B cell (primary cell): ENCODE measurements around the gene PTPRM. TPM values are rescaled to one million over a fixed set of nuclear protein-coding genes. Genes with fewer than 3 reads are reported as not detected.

Source experiments
- ATAC-seq: fragments of 200-7000 bp; cut with Tn5 transposase; one replicate; pipeline ENCODE4 v1.10.0; 2021; ENCODE audit warnings: low read depth, mild to moderate bottlenecking, moderate number of reproducible peaks, moderate library complexity
- CTCF ChIA-PET: fragments of 350-600 bp; sonication (Branson Sonifier 250); formaldehyde crosslinking; loops from one replicate; lab custom pipeline; 2021; ENCODE audit warnings: antibody characterized with exemption, inconsistent platforms; lab: Charles Lee
- POLR2A ChIA-PET: fragments of 350-600 bp; sonication (Branson Sonifier 250); formaldehyde crosslinking; loops from one replicate; lab custom pipeline; 2021; ENCODE audit warnings: antibody characterized with exemption; lab: Charles Lee
- DNase-seq: peaks from one replicate; pipeline ENCODE4 v3.0.0; 2013
- H2AFZ ChIP-seq: 2 replicates; pipeline ENCODE4 v1.6.1; 2012; ENCODE audit warnings: mild to moderate bottlenecking, low read depth, low read length; ENCODE audit not compliant: insufficient read depth, poor library complexity, severe bottlenecking
- H3K27ac ChIP-seq, 2 donors: 1 replicate in 1 of 2; 2 replicates in 1 of 2; pipeline ENCODE4 v1.5.1; 2012 to 2013; ENCODE audit warnings: low read length in 2 of 2, mild to moderate bottlenecking in 2 of 2, moderate library complexity in 1 of 2
- H3K27me3 ChIP-seq, 4 experiments: fragments of 200-600 bp in 1 of 4; sonication (generic) in 1 of 4; replicated peaks in 1 of 4; 1 replicate in 2 of 4; 2 replicates in 2 of 4; pipeline versions ENCODE4 v1.6.1 to v1.7.0; 2013 to 2016; ENCODE audit warnings: low read length in 3 of 4, mild to moderate bottlenecking in 2 of 4, mixed read lengths in 1 of 4, moderate library complexity in 1 of 4; ENCODE audit not compliant: insufficient read depth in 4 of 4, control insufficient read depth in 3 of 4; ENCODE audit errors: control extremely low read depth in 1 of 4
- H3K36me3 ChIP-seq, 2 experiments: replicated peaks in 1 of 2; 1 replicate in 1 of 2; 2 replicates in 1 of 2; pipeline versions ENCODE4 v1.6.1 to v1.7.1; 2013; ENCODE audit warnings: low read length in 1 of 2; ENCODE audit not compliant: insufficient read depth in 2 of 2, control insufficient read depth in 1 of 2; ENCODE audit errors: control extremely low read depth in 1 of 2, extremely low read depth in 1 of 2
- H3K4me1 ChIP-seq, 2 donors: fragments of 200-600 bp in 1 of 2; sonication (generic) in 1 of 2; 1 replicate in 1 of 2; 2 replicates in 1 of 2; pipeline versions ENCODE4 v1.5.1 to v1.6.1; 2013 to 2017; ENCODE audit warnings: low read length in 2 of 2; ENCODE audit not compliant: control insufficient read depth in 2 of 2, insufficient read depth in 2 of 2
- H3K4me2 ChIP-seq: replicated peaks from 2 replicates; pipeline ENCODE3; 2012; ENCODE audit warnings: mild to moderate bottlenecking, low read depth, low read length; ENCODE audit not compliant: poor library complexity, severe bottlenecking
- H3K4me3 ChIP-seq, 5 experiments: fragments of 200-600 bp in 1 of 5; sonication (generic) in 1 of 5; 1 replicate in 3 of 5; 2 replicates in 2 of 5; pipeline versions ENCODE4 v1.5.1 to v1.7.0; 2011 to 2016; ENCODE audit warnings: low read length in 4 of 5, mild to moderate bottlenecking in 4 of 5, low read depth in 2 of 5, control low read depth in 1 of 5, moderate library complexity in 1 of 5; ENCODE audit not compliant: insufficient read depth in 1 of 5; ENCODE audit errors: control extremely low read depth in 1 of 5, extremely low read depth in 1 of 5
- H3K79me2 ChIP-seq: fragments of 200-600 bp; sonication (generic); one replicate; pipeline ENCODE4 v1.6.0; 2016; ENCODE audit warnings: low read length; ENCODE audit not compliant: control insufficient read depth, insufficient read depth
- H3K9ac ChIP-seq: fragments of 200-600 bp; sonication (generic); 2 replicates; pipeline ENCODE4 v1.6.1; 2017; ENCODE audit warnings: mild to moderate bottlenecking, low read length, moderate library complexity
- H3K9me3 ChIP-seq, 3 donors: one replicate each; pipeline versions ENCODE4 v1.6.1 to v1.7.1; 2013; ENCODE audit warnings: low read length in 2 of 3; ENCODE audit not compliant: control insufficient read depth in 2 of 3, insufficient read depth in 1 of 3; ENCODE audit errors: control extremely low read depth in 1 of 3
- H4K20me1 ChIP-seq: 2 replicates; pipeline ENCODE4 v1.6.0; 2012; ENCODE audit warnings: mild to moderate bottlenecking, low read length; ENCODE audit not compliant: insufficient read depth, control insufficient read depth, poor library complexity, severe bottlenecking
- H3K27ac Mint-ChIP-seq: one replicate; pipeline ENCODE4 v1.8.0; 2021; ENCODE audit warnings: mixed read lengths
- H3K27me3 Mint-ChIP-seq: one replicate; pipeline ENCODE4 v1.8.0; 2021; ENCODE audit warnings: mixed read lengths
- H3K4me1 Mint-ChIP-seq: one replicate; pipeline ENCODE4 v1.8.0; 2021; ENCODE audit warnings: mixed read lengths
- H3K4me3 Mint-ChIP-seq: one replicate; pipeline ENCODE4 v1.8.0; 2021; ENCODE audit warnings: mixed read lengths
- H3K9me3 Mint-ChIP-seq: one replicate; pipeline ENCODE4 v1.8.0; 2022; ENCODE audit warnings: mixed read lengths; ENCODE audit not compliant: insufficient read depth
- CTCF ChIP-seq: fragments of 200-600 bp; IDR thresholded peaks from one replicate; pipeline ENCODE4 v1.8.0; 2022; ENCODE audit warnings: antibody characterized with exemption, mild to moderate bottlenecking
- EZH2 ChIP-seq: IDR thresholded peaks from 2 replicates; pipeline ENCODE4 v1.6.1; 2012; ENCODE audit warnings: borderline replicate concordance, low read depth, mild to moderate bottlenecking, moderate library complexity, low read length; ENCODE audit not compliant: insufficient read depth, poor library complexity, severe bottlenecking
- WGBS: methylation state at CpG from one replicate; pipeline ENCODE4 v1.1.5; 2013; ENCODE audit warnings: missing lambda C conversion rate; ENCODE audit not compliant: insufficient coverage; 5-methylcytosine and 5-hydroxymethylcytosine counted together
- intact Hi-C: fragments of 100-400 bp; cut with micrococcal nuclease; formaldehyde crosslinking; loops from one replicate; pipeline ENCODE4 v1.10.0; 2022
- polyA plus RNA-seq: library from polyadenylated mRNA; depleted of rRNA; stranded (reverse); fragments of >200 nt; gene quantifications from 2 replicates; pipeline ENCODE4 v1.2.3, GENCODE V29; 2012
- total RNA-seq, 2 donors: library from RNA; stranded (reverse); fragments of 120-200 nt in 1 of 2; gene quantifications; 1 replicate in 1 of 2; 2 replicates in 1 of 2; pipeline versions ENCODE4 v1.2.3 to v1.2.4, GENCODE V29; 2013 to 2022

The PTPRM gene
- total and polyA plus RNA-seq, 2 donors (not counting 1 experiment from before 2014, with no cell fraction given), result 0.20 to 0.89 TPM

GRCh38 chr18:7812431-7813063 lies 245.4 kb downstream of the PTPRM start:
- no peak for DNase-seq
- Mint-ChIP-seq H3K9me3 (peaks cover 13% of the 10 kb centered on the region), H3K27ac (no peak overlapping the region), H3K27me3 (no peaks in the 10 kb centered on the region), H3K4me3 (no peak overlapping the region), H3K4me1 (no peaks in the 10 kb centered on the region)
- H3K27me3 ChIP-seq, result no peaks in the 10 kb centered on the region
- ATAC-seq, result no peak
- no peaks in the 10 kb centered on the region for H3K36me3 ChIP-seq
- 85% methylated on average over 2 of the region's 3 CpGs for WGBS
- peaks cover 1 to 18% (median 14%) of the 10 kb centered on the region in 3 donors for H3K9me3 ChIP-seq
- H3K4me3 ChIP-seq, result no peak overlapping the region
- H4K20me1 ChIP-seq, result no peaks in the 10 kb centered on the region
- CTCF ChIA-PET, result no interaction called here
- TF ChIP-seq CTCF, result no peak
- TF ChIP-seq EZH2, result no peak
- intact Hi-C loops, result no loop called here
- no peaks in the 10 kb centered on the region for H3K79me2 ChIP-seq
- no peak overlapping the region for H3K9ac ChIP-seq
- POLR2A ChIA-PET, result no interaction called here
- H3K4me1 ChIP-seq, result no peaks in the 10 kb centered on the region
- H3K27ac ChIP-seq, result no peak overlapping the region
- H2AFZ ChIP-seq, result no peak overlapping the region
- H3K4me2 ChIP-seq, result no peak overlapping the region

GRCh38 chr18:7813131-7813530 lies 246.0 kb downstream of the PTPRM start:
- WGBS, result 97% methylated on average over 4 of the region's 5 CpGs
- Mint-ChIP-seq H3K4me1 (no peaks in the 10 kb centered on the region), H3K27ac (no peak overlapping the region), H3K4me3 (no peak overlapping the region), H3K9me3 (peaks cover 13% of the 10 kb centered on the region), H3K27me3 (no peaks in the 10 kb centered on the region)
- ChIA-PET CTCF (no interaction called here), POLR2A (no interaction called here)
- no peak for TF ChIP-seq CTCF
- TF ChIP-seq EZH2, result no peak
- Histone ChIP-seq H3K79me2 (no peaks in the 10 kb centered on the region), H3K4me1 (no peaks in the 10 kb centered on the region), H2AFZ (no peak overlapping the region), H3K27ac (no peak overlapping the region), H3K4me3 (no peak overlapping the region), H3K27me3 (no peaks in the 10 kb centered on the region), H3K9ac (no peak overlapping the region), H3K36me3 (no peaks in the 10 kb centered on the region), H3K4me2 (no peak overlapping the region), H4K20me1 (no peaks in the 10 kb centered on the region), H3K9me3 (peaks cover 1 to 18% (median 14%) of the 10 kb centered on the region in 3 donors)
- no peak for DNase-seq
- intact Hi-C loops, result no loop called here
- no peak for ATAC-seq
